GM12878 (cell line): ENCODE data around the gene KRTAP5-3. TPM values are rescaled to one million over a fixed set of nuclear protein-coding genes. Genes with fewer than 3 reads are reported as not detected.

Experiments
- CHD4 ChIP-seq: fragments of 200-600 bp; sonication (generic); IDR thresholded peaks from 2 replicates; pipeline ENCODE4 v1.6.1; 2016; ENCODE audit warnings: mild to moderate bottlenecking
- GATAD2B ChIP-seq: fragments of 450-650 bp; conservative IDR thresholded peaks from 2 replicates; pipeline ENCODE4 v1.6.1; 2017; ENCODE audit warnings: low read depth, mild to moderate bottlenecking, moderate library complexity
- MEF2A ChIP-seq: IDR thresholded peaks from 2 replicates; pipeline ENCODE4 v1.6.1; 2011; ENCODE audit warnings: low read depth, mild to moderate bottlenecking, low read length, moderate library complexity; ENCODE audit not compliant: insufficient read depth
- MYB ChIP-seq: fragments of 150-350 bp; IDR thresholded peaks from 2 replicates; pipeline ENCODE4 v1.6.1; 2014; ENCODE audit warnings: mild to moderate bottlenecking, low read depth, low read length, borderline replicate concordance
- PAX8 ChIP-seq: fragments of 450-650 bp; IDR thresholded peaks from 2 replicates; pipeline ENCODE4 v1.6.1; 2017; ENCODE audit warnings: mild to moderate bottlenecking, moderate library complexity
- RAD21 ChIP-seq: IDR thresholded peaks from 2 replicates; pipeline ENCODE4 v1.6.1; 2011; ENCODE audit warnings: mild to moderate bottlenecking, low read depth, low read length, moderate library complexity; ENCODE audit not compliant: insufficient read depth
- SMAD5 ChIP-seq: IDR thresholded peaks from 2 replicates; pipeline ENCODE4 v1.6.1; 2016; ENCODE audit warnings: antibody characterized with exemption, low read depth
- SMC3 ChIP-seq: IDR thresholded peaks from 2 replicates; pipeline ENCODE4 v1.6.1; 2011; ENCODE audit warnings: low read length, improper control_type of control experiment, borderline replicate concordance
- SREBF2 ChIP-seq: IDR thresholded peaks from 2 replicates; pipeline ENCODE4 v1.6.1; 2012; ENCODE audit warnings: mild to moderate bottlenecking, low read length
- STAT1 ChIP-seq: fragments of 450-650 bp; conservative IDR thresholded peaks from 2 replicates; pipeline ENCODE4 v1.6.1; 2014; ENCODE audit warnings: antibody characterized with exemption, mild to moderate bottlenecking
- YY1 ChIP-seq: IDR thresholded peaks from 2 replicates; pipeline ENCODE4 v1.6.1; 2011; ENCODE audit warnings: low read depth, mild to moderate bottlenecking, low read length
- ZNF622 ChIP-seq: fragments of 450-650 bp; IDR thresholded peaks from 2 replicates; pipeline ENCODE4 v1.6.1; 2017; ENCODE audit warnings: mild to moderate bottlenecking, inconsistent platforms
- ZSCAN29 ChIP-seq: fragments of 450-650 bp; IDR thresholded peaks from 2 replicates; pipeline ENCODE4 v1.6.1; 2017; ENCODE audit warnings: mild to moderate bottlenecking, moderate library complexity
- polyA plus RNA-seq, 11 experiments: library from polyadenylated mRNA; depleted of rRNA in 4 of 11; unstranded in 6 of 11; stranded (reverse) in 5 of 11; fragments of >200 nt; fragmentation: Nextera tagmentation in 4 of 11; fragmentation: Illumina TruSeq in 1 of 11; extraction: Ambion mirVana in 4 of 11; extraction: Trizol in 1 of 11; gene quantifications; 1 replicate in 1 of 11; 2 replicates in 10 of 11; pipeline versions ENCODE4 v1.2.1 to v1.2.3, GENCODE V29; 2011 to 2016; ENCODE audit warnings: inconsistent platforms in 2 of 11, missing spikeins in 2 of 11, low read depth in 1 of 11
- total RNA-seq, 4 experiments: library from RNA; depleted of rRNA in 3 of 4; stranded (reverse); fragments of >200 nt in 3 of 4; fragmentation: Illumina TruSeq in 1 of 4; extraction: Trizol in 1 of 4; gene quantifications; 2 replicates each; pipeline versions ENCODE4 v1.2.1 to v1.2.3, GENCODE V29; 2013 to 2021
- TF ChIP-seq, protein P1 (sequence below): fragments of 450-650 bp; conservative IDR thresholded peaks from 2 replicates; pipeline ENCODE4 v1.6.1; 2017; ENCODE audit warnings: mild to moderate bottlenecking, moderate library complexity
- TF ChIP-seq, protein P2 (sequence below): IDR thresholded peaks from 2 replicates; pipeline ENCODE4 v1.6.1; 2012; ENCODE audit warnings: low read depth, low read length, improper control_type of control experiment
- TF ChIP-seq, protein P3 (sequence below): fragments of 450-650 bp; formaldehyde crosslinking; IDR thresholded peaks from 2 replicates; pipeline ENCODE4 v1.5.0; 2022; ENCODE audit warnings: mild to moderate bottlenecking, missing genetic modification characterization
- TF ChIP-seq, protein P4 (sequence below), 3 experiments: IDR thresholded peaks in 2 of 3; conservative IDR thresholded peaks in 1 of 3; 2 replicates each; pipeline ENCODE4 v1.5.1; 2011; ENCODE audit warnings: low read depth in 3 of 3, low read length in 3 of 3, mild to moderate bottlenecking in 3 of 3, control low read depth in 2 of 3, moderate library complexity in 2 of 3, inconsistent platforms in 1 of 3, mixed read lengths in 1 of 3; ENCODE audit not compliant: control insufficient read depth in 2 of 3, insufficient read depth in 1 of 3; ENCODE audit errors: extremely low read depth in 1 of 3

Gene KRTAP5-3
- total and polyA plus RNA-seq, 10 of the 15 experiments (the other 5 are each of a cell fraction or from before 2014, with no cell fraction given) = not detected

DNA sequence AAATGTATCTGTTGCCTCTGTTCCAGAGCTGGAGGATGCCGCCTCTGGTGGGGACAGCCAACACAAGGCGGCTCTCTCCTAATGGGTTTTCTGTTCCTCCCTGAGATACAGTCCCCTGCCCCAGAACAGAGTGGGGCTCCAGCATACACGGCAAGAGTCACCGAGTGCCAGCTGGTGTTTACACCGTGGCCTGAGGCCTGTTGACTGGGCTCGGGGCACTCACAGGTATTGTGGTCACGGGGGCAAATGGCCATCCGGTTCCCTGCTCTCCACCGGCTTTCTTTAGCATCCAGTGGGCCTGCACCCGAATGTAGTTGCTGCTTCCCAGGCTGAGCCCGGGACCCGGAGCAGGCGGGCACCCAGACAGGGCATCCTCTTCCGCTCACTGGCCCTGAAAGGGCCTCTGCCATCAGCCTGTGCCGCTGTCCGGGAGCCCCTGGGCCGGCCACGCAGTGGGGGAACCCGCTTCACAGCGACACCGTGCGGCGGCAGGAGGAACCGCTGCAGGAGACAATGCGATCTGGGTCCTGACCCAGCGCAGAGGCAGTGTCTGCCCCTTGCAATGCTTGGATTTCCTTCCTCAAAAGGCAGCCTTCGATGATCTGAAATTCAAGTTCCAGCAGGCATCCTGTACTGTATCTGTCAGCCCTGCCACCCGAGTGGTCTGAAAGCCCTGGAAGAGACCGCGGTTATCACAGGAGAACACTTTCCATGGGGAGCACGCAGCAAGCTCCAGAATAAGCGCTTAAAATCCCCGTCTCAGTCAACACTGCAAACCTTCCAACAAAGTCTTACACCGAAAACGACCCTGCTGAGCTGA, 20.5 kb upstream of the KRTAP5-3 start (continued):
- TF ChIP-seq, protein P1, sequence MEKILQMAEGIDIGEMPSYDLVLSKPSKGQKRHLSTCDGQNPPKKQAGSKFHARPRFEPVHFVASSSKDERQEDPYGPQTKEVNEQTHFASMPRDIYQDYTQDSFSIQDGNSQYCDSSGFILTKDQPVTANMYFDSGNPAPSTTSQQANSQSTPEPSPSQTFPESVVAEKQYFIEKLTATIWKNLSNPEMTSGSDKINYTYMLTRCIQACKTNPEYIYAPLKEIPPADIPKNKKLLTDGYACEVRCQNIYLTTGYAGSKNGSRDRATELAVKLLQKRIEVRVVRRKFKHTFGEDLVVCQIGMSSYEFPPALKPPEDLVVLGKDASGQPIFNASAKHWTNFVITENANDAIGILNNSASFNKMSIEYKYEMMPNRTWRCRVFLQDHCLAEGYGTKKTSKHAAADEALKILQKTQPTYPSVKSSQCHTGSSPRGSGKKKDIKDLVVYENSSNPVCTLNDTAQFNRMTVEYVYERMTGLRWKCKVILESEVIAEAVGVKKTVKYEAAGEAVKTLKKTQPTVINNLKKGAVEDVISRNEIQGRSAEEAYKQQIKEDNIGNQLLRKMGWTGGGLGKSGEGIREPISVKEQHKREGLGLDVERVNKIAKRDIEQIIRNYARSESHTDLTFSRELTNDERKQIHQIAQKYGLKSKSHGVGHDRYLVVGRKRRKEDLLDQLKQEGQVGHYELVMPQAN = no peak
- TF ChIP-seq MEF2A = no peak
- TF ChIP-seq, protein P2, sequence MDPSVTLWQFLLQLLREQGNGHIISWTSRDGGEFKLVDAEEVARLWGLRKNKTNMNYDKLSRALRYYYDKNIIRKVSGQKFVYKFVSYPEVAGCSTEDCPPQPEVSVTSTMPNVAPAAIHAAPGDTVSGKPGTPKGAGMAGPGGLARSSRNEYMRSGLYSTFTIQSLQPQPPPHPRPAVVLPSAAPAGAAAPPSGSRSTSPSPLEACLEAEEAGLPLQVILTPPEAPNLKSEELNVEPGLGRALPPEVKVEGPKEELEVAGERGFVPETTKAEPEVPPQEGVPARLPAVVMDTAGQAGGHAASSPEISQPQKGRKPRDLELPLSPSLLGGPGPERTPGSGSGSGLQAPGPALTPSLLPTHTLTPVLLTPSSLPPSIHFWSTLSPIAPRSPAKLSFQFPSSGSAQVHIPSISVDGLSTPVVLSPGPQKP = no peak
- no peak for TF ChIP-seq ZSCAN29
- no peak for TF ChIP-seq STAT1
- TF ChIP-seq SMC3 = peak; percentile 62; the same call in 1 of the 2 replicates
- no peak for TF ChIP-seq GATAD2B
- TF ChIP-seq, protein P3, sequence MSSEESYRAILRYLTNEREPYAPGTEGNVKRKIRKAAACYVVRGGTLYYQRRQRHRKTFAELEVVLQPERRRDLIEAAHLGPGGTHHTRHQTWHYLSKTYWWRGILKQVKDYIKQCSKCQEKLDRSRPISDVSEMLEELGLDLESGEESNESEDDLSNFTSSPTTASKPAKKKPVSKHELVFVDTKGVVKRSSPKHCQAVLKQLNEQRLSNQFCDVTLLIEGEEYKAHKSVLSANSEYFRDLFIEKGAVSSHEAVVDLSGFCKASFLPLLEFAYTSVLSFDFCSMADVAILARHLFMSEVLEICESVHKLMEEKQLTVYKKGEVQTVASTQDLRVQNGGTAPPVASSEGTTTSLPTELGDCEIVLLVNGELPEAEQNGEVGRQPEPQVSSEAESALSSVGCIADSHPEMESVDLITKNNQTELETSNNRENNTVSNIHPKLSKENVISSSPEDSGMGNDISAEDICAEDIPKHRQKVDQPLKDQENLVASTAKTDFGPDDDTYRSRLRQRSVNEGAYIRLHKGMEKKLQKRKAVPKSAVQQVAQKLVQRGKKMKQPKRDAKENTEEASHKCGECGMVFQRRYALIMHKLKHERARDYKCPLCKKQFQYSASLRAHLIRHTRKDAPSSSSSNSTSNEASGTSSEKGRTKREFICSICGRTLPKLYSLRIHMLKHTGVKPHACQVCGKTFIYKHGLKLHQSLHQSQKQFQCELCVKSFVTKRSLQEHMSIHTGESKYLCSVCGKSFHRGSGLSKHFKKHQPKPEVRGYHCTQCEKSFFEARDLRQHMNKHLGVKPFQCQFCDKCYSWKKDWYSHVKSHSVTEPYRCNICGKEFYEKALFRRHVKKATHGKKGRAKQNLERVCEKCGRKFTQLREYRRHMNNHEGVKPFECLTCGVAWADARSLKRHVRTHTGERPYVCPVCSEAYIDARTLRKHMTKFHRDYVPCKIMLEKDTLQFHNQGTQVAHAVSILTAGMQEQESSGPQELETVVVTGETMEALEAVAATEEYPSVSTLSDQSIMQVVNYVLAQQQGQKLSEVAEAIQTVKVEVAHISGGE (CRISPR knock-in tag) = no peak
- no peak for TF ChIP-seq CHD4
- TF ChIP-seq, protein P4, sequence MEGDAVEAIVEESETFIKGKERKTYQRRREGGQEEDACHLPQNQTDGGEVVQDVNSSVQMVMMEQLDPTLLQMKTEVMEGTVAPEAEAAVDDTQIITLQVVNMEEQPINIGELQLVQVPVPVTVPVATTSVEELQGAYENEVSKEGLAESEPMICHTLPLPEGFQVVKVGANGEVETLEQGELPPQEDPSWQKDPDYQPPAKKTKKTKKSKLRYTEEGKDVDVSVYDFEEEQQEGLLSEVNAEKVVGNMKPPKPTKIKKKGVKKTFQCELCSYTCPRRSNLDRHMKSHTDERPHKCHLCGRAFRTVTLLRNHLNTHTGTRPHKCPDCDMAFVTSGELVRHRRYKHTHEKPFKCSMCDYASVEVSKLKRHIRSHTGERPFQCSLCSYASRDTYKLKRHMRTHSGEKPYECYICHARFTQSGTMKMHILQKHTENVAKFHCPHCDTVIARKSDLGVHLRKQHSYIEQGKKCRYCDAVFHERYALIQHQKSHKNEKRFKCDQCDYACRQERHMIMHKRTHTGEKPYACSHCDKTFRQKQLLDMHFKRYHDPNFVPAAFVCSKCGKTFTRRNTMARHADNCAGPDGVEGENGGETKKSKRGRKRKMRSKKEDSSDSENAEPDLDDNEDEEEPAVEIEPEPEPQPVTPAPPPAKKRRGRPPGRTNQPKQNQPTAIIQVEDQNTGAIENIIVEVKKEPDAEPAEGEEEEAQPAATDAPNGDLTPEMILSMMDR (IDR thresholded peaks at IDR 0.05 in 2 of 3, conservative IDR thresholded peaks at IDR 0.05 in 1 of 3; ENCODE audit: control insufficient read depth in 2 of 3, extremely low read depth in 1 of 3, insufficient read depth in 1 of 3, low read depth in 3 of 3, low read length in 3 of 3) = peak; percentile 78 to 93 (median 83)
- no peak for TF ChIP-seq SMAD5
- TF ChIP-seq PAX8 = no peak
- 0 out of 2 replicates have a peak, but pooled peaks have one; percentile 30 for TF ChIP-seq YY1
- TF ChIP-seq MYB = no peak
- no peak for TF ChIP-seq ZNF622
- no peak for TF ChIP-seq SREBF2
- peak; percentile 65 for TF ChIP-seq RAD21
- TF ChIP-seq, all 136 proteins: peak for 4
